GM12878 (cell line): ENCODE results near the gene ATP6V1G1. TPM values are rescaled to one million over a fixed set of nuclear protein-coding genes. Genes with fewer than 3 reads are reported as not detected.

Experiments used
- ATAC-seq: fragments of 200-7000 bp; cut with Tn5 transposase; 3 replicates; pipeline ENCODE4 v1.9.1; 2020; ENCODE audit warnings: mild to moderate bottlenecking, moderate library complexity
- BruUV-seq: library from RNA; stranded (reverse); fragments of 400-500 nt; replicated peaks from 2 replicates; lab custom pipeline; 2021; lab: Mats Ljungman, UMichigan
- CTCF ChIA-PET: fragments of 300-600 bp; sonication (Branson Sonifier 250); formaldehyde crosslinking; extraction: SDS; loops from one replicate; lab custom pipeline; 2021; ENCODE audit warnings: inconsistent platforms; lab: Yijun Ruan, JAX
- POLR2A ChIA-PET: fragments of 350-600 bp; formaldehyde crosslinking; extraction: SDS; loops from one replicate; lab custom pipeline; 2021; ENCODE audit warnings: inconsistent platforms; lab: Charles Lee
- RAD21 ChIA-PET: fragments of 300-600 bp; sonication (Branson Sonifier 250); formaldehyde crosslinking; loops from one replicate; lab custom pipeline; 2023; ENCODE audit warnings: antibody characterized with exemption; ENCODE audit not compliant: unreplicated experiment; lab: Charles Lee
- SMC1A ChIA-PET: fragments of 300-600 bp; sonication (Branson Sonifier 250); formaldehyde crosslinking; loops from one replicate; lab custom pipeline; 2023; ENCODE audit not compliant: unreplicated experiment, uncharacterized antibody; lab: Charles Lee
- DNase-seq: peaks from one replicate; pipeline ENCODE4 v3.0.0-alpha.2; 2011; ENCODE audit warnings: low read depth, low spot score
- FAIRE-seq: peaks from 3 replicates; lab custom pipeline; 2011; peaks lifted over from hg19 to GRCh38; lab: Jason Lieb, UNC
- H2AFZ ChIP-seq: 2 replicates; pipeline ENCODE4 v1.6.0; 2011; ENCODE audit warnings: low read depth, low read length, control low read depth; ENCODE audit not compliant: control insufficient read depth
- H3K27ac ChIP-seq: 2 replicates; pipeline ENCODE4 v1.5.1; 2011; ENCODE audit warnings: control low read depth; ENCODE audit not compliant: control insufficient read depth, insufficient read depth
- H3K27me3 ChIP-seq, 2 experiments: replicated peaks in 1 of 2; 2 replicates each; pipeline versions ENCODE4 v1.6.0 to v1.6.1; 2011; ENCODE audit warnings: low read length in 1 of 2; ENCODE audit not compliant: control insufficient read depth in 2 of 2, insufficient read depth in 2 of 2
- H3K36me3 ChIP-seq, 2 experiments: 2 replicates each; pipeline ENCODE4 v1.5.1; 2011; ENCODE audit warnings: low read length in 1 of 2; ENCODE audit not compliant: control insufficient read depth in 2 of 2, insufficient read depth in 2 of 2
- H3K4me1 ChIP-seq: 2 replicates; pipeline ENCODE4 v1.6.1; 2011; ENCODE audit warnings: mild to moderate bottlenecking, low read length, moderate library complexity, mixed read lengths; ENCODE audit not compliant: control insufficient read depth, insufficient read depth
- H3K4me2 ChIP-seq: 2 replicates; pipeline ENCODE4 v1.6.0; 2011; ENCODE audit warnings: control low read depth; ENCODE audit not compliant: control insufficient read depth, insufficient read depth
- H3K4me3 ChIP-seq: fragments of 200-600 bp; sonication (generic); 2 replicates; pipeline ENCODE4 v1.5.1; 2016
- H3K79me2 ChIP-seq: 2 replicates; pipeline ENCODE4 v1.6.0; 2011; ENCODE audit warnings: low read length; ENCODE audit not compliant: control insufficient read depth, insufficient read depth
- H3K9ac ChIP-seq: 2 replicates; pipeline ENCODE4 v1.8.0; 2011; ENCODE audit warnings: low read length, control low read depth, mixed read lengths; ENCODE audit not compliant: control insufficient read depth, insufficient read depth
- H3K9me3 ChIP-seq: replicated peaks from 3 replicates; pipeline ENCODE4 v1.5.1; 2011; ENCODE audit warnings: mild to moderate bottlenecking, low read length; ENCODE audit not compliant: control insufficient read depth, insufficient read depth
- H4K20me1 ChIP-seq: 2 replicates; pipeline ENCODE4 v1.6.0; 2011; ENCODE audit not compliant: control insufficient read depth, insufficient read depth
- ATF2 ChIP-seq: IDR thresholded peaks from 2 replicates; pipeline ENCODE4 v1.6.1; 2012; ENCODE audit warnings: low read length, inconsistent platforms
- BHLHE40 ChIP-seq, 2 experiments: fragments of 450-650 bp in 1 of 2; IDR thresholded peaks; 2 replicates each; pipeline ENCODE4 v1.6.1; 2011 to 2017; ENCODE audit warnings: low read depth in 2 of 2, borderline replicate concordance in 1 of 2, improper control_type of control experiment in 1 of 2, low read length in 1 of 2, mild to moderate bottlenecking in 1 of 2
- CEBPZ ChIP-seq: fragments of 150-350 bp; IDR thresholded peaks from 2 replicates; pipeline ENCODE4 v1.6.1; 2016; ENCODE audit warnings: low read depth, low read length
- FOXM1 ChIP-seq: IDR thresholded peaks from 2 replicates; pipeline ENCODE4 v1.6.1; 2012; ENCODE audit warnings: low read depth, mild to moderate bottlenecking, inconsistent platforms, low read length, moderate library complexity
- IRF4 ChIP-seq: IDR thresholded peaks from 2 replicates; pipeline ENCODE4 v1.6.1; 2011; ENCODE audit warnings: low read depth, low read length
- MEF2B ChIP-seq: fragments of 450-650 bp; IDR thresholded peaks from 2 replicates; pipeline ENCODE4 v1.6.1; 2018; ENCODE audit warnings: mild to moderate bottlenecking, moderate library complexity; ENCODE audit not compliant: partially characterized antibody, poor library complexity, severe bottlenecking
- POLR2AphosphoS2 ChIP-seq: IDR thresholded peaks from 2 replicates; pipeline ENCODE4 v1.6.1; 2011; ENCODE audit warnings: low read depth, mild to moderate bottlenecking, low read length, improper control_type of control experiment, moderate library complexity
- POLR2AphosphoS5 ChIP-seq: IDR thresholded peaks from 2 replicates; pipeline ENCODE4 v1.6.1; 2011; ENCODE audit warnings: mild to moderate bottlenecking, low read length, inconsistent platforms
- RFX5 ChIP-seq: IDR thresholded peaks from 2 replicates; pipeline ENCODE4 v1.6.1; 2011; ENCODE audit warnings: low read depth, low read length, improper control_type of control experiment
- TBL1XR1 ChIP-seq: IDR thresholded peaks from 2 replicates; pipeline ENCODE4 v1.6.1; 2012; ENCODE audit warnings: low read depth, low read length, improper control_type of control experiment
- TCF7 ChIP-seq: IDR thresholded peaks from 2 replicates; pipeline ENCODE4 v1.6.1; 2014; ENCODE audit warnings: antibody characterized with exemption, borderline replicate concordance
- ZBTB33 ChIP-seq: fragments of 450-650 bp; IDR thresholded peaks from 2 replicates; pipeline ENCODE4 v1.6.1; 2017; ENCODE audit warnings: mild to moderate bottlenecking
- ZBTB4 ChIP-seq: fragments of 450-650 bp; formaldehyde crosslinking; IDR thresholded peaks from 2 replicates; pipeline ENCODE4 v1.4.0; 2022; ENCODE audit warnings: mild to moderate bottlenecking, moderate library complexity
- ZSCAN29 ChIP-seq: fragments of 450-650 bp; IDR thresholded peaks from 2 replicates; pipeline ENCODE4 v1.6.1; 2017; ENCODE audit warnings: mild to moderate bottlenecking, moderate library complexity
- WGBS: methylation state at CpG from one replicate; pipeline ENCODE4 v1.1.6; 2016; ENCODE audit warnings: low lambda C conversion rate; ENCODE audit not compliant: insufficient replicate concordance, insufficient coverage; ENCODE audit errors: missing lambda C conversion rate; 5-methylcytosine and 5-hydroxymethylcytosine counted together
- in situ Hi-C: fragments of 300-500 bp; cut with MboI; formaldehyde crosslinking; loops from 9 replicates; pipeline ENCODE4 v1.14.3; 2018; ENCODE audit warnings: mixed read lengths
- intact Hi-C: fragments of 100-400 bp; cut with micrococcal nuclease; formaldehyde crosslinking; loops from one replicate; pipeline ENCODE4 v1.14.2; 2022; ENCODE audit not compliant: unreplicated experiment
- polyA plus RNA-seq, 11 experiments: library from polyadenylated mRNA; depleted of rRNA in 4 of 11; unstranded in 6 of 11; stranded (reverse) in 5 of 11; fragments of >200 nt; fragmentation: Nextera tagmentation in 4 of 11; fragmentation: Illumina TruSeq in 1 of 11; extraction: Ambion mirVana in 4 of 11; extraction: Trizol in 1 of 11; gene quantifications; 1 replicate in 1 of 11; 2 replicates in 10 of 11; pipeline versions ENCODE4 v1.2.1 to v1.2.3, GENCODE V29; 2011 to 2016; ENCODE audit warnings: inconsistent platforms in 2 of 11, missing spikeins in 2 of 11, low read depth in 1 of 11
- total RNA-seq, 4 experiments: library from RNA; depleted of rRNA in 3 of 4; stranded (reverse); fragments of >200 nt in 3 of 4; fragmentation: Illumina TruSeq in 1 of 4; extraction: Trizol in 1 of 4; gene quantifications; 2 replicates each; pipeline versions ENCODE4 v1.2.1 to v1.2.3, GENCODE V29; 2013 to 2021

ATP6V1G1 gene
- total and polyA plus RNA-seq, 10 of the 15 experiments (the other 5 are each of a cell fraction or from before 2014, with no cell fraction given), result 34.2 to 204 (median 82.5) TPM

- no peak for FAIRE-seq
- ChIA-PET RAD21 (interaction anchor here (0.8 kb wide), 1 partner anchor 36 kb away, joined by 3 read pairs; no protein-coding TSS in a partner anchor), POLR2A (interaction anchor here (0.7 kb wide), 1 partner anchor 17 kb away, joined by 4 read pairs; no protein-coding TSS in a partner anchor), SMC1A (interaction anchor here (1.6 kb wide), 1 partner anchor 67 kb away, joined by 5 read pairs; no protein-coding TSS in a partner anchor), CTCF (interaction anchor here (0.7 to 1.1 kb wide), 3 partner anchors 18 to 141 kb away, joined by 3 to 4 read pairs (median 3); no protein-coding TSS in a partner anchor)
- Histone ChIP-seq H3K27ac (no peak overlapping the region), H3K4me2 (peak overlapping the region; percentile 38; the same call in 1 of the 2 replicates), H3K27me3 (no peaks in the 10 kb centered on the region), H2AFZ (no peak overlapping the region), H3K4me3 (no peak overlapping the region), H3K36me3 (no peaks in the 10 kb centered on the region), H4K20me1 (no peaks in the 10 kb centered on the region), H3K9me3 (no peaks in the 10 kb centered on the region), H3K9ac (no peak overlapping the region), H3K79me2 (no peaks in the 10 kb centered on the region), H3K4me1 (no peaks in the 10 kb centered on the region)
- in situ Hi-C loops (no loop called here), intact Hi-C loops (no loop called here)
- ATAC-seq, result no peak
- 0% methylated on average over 1 of the region's 1 CpG for WGBS
- no TSS peak for BruUV-seq
- no peak for DNase-seq
- TF ChIP-seq POLR2AphosphoS5 (no peak), POLR2AphosphoS2 (no peak), IRF4 (no peak), FOXM1 (no peak), ZSCAN29 (no peak), TCF7 (no peak), ZBTB33 (no peak), MEF2B (no peak), TBL1XR1 (no peak), ATF2 (no peak), ZBTB4 (no peak), CEBPZ (no peak), BHLHE40 (IDR thresholded peaks at IDR 0.05; ENCODE audit: borderline replicate concordance in 1 of 2, low read depth in 2 of 2, low read length in 1 of 2) (no peak), RFX5 (no peak)
These were observed 13.1 kb upstream of the ATP6V1G1 start for GRCh38 chr9:114574438-114574837.
